GM19467 (cell line): ENCODE measurements around the gene CERS3.

Source experiments
- ATAC-seq: cut with Tn5 transposase; IDR thresholded peaks from one replicate; pipeline ENCODE4 v1.9.1; 2021; ENCODE audit warnings: mild to moderate bottlenecking, moderate library complexity; ENCODE audit not compliant: unreplicated experiment

The CERS3 gene

GRCh38 chr15:100385300-100386050, 143.3 kb downstream of the CERS3 start:
- no peak for ATAC-seq

DNA sequence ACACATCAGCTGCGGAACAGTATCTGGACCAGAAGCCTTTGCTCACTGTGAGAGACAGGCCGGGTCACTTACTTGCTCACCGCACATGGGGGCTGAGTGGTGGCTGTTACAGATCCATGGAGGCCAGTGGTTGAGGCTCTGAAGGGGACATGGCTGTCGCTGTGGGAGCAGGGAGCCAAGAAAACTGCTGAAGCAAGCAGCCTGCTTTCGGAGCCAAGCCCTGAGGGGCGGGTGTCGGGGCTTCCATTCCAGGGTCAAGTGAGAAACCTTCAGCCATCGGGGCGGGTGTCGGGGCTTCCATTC, 144.7 kb downstream of the CERS3 start:
- ATAC-seq: no peak

- no peak for ATAC-seq
These were observed 145.2 kb downstream of the CERS3 start for GRCh38 chr15:100383302-100384107.

DNA sequence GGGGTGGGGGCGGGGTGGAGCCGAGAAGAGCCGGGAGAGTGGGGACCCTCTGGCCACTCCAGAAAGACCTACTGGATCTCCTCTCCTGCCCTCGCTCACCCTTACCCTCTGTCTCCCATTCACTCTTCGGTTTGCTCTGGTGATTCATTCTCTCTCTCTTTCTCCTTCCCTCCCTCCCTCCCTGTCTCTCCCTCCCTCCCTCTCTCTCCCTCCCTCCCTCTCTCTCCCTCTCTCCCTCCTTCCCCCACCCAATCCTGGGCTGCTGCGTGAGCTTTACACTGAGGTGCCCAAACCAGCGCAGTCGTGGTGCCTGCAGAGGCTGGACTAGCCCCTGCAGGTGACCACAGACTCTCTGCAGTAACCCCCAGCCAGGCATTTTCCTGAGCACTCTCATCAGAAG, 154.8 kb downstream of the CERS3 start:
- ATAC-seq: no peak

- ATAC-seq: no peak
These were observed 155.4 kb downstream of the CERS3 start for GRCh38 chr15:100373120-100373896.

DNA sequence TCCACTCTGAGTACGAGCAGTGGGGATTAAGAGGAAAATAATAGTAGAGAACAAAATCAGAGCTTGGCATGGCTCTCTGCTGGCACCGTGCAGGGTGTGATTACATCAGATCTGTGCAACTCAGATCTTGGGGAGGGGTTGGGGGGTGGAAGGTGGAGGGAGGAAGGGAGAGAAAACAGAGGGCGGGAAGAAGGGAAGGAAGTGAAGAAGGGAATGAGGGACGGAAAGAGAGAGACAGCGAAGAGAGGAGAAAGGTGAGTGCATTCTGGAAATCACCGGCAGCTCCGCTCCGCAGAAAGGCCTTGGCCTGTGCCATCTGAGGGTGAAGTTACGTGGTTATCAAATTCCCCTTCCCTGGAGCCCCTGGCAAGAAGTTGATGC, 156.0 kb downstream of the CERS3 start:
- no peak for ATAC-seq

- ATAC-seq: no peak
These were observed 173.4 kb downstream of the CERS3 start for GRCh38 chr15:100355342-100355741.

- no peak for ATAC-seq
These were observed 175.3 kb downstream of the CERS3 start for GRCh38 chr15:100353449-100353848.

- no peak for ATAC-seq
These were observed 178.1 kb downstream of the CERS3 start for GRCh38 chr15:100350434-100351226.
